GM21360 (cell line): ENCODE results near the gene NAV2.

Source experiments
- ATAC-seq: cut with Tn5 transposase; IDR thresholded peaks from one replicate; pipeline ENCODE4 v1.9.1; 2021; ENCODE audit warnings: mild to moderate bottlenecking, moderate library complexity; ENCODE audit not compliant: unreplicated experiment

Gene NAV2

GRCh38 chr11:20093775-20094174 is 381.1 kb downstream of the NAV2 start:
- ATAC-seq: no peak

GRCh38 chr11:20095189-20095588 is 382.6 kb downstream of the NAV2 start:
- ATAC-seq: no peak

- no peak for ATAC-seq
Measured at GRCh38 chr11:20097319-20098221, 384.9 kb downstream of the NAV2 start.

GRCh38 chr11:20099527-20099926 is 386.9 kb downstream of the NAV2 start:
- ATAC-seq: no peak

- no peak for ATAC-seq
Measured at GRCh38 chr11:20102397-20102796, 389.8 kb downstream of the NAV2 start.

GRCh38 chr11:20103281-20103680 is 390.6 kb downstream of the NAV2 start:
- ATAC-seq: no peak

- no peak for ATAC-seq
Measured at GRCh38 chr11:20105427-20105826, 392.8 kb downstream of the NAV2 start.

- no peak for ATAC-seq
Measured at GRCh38 chr11:20109731-20110445, 397.3 kb downstream of the NAV2 start.

DNA sequence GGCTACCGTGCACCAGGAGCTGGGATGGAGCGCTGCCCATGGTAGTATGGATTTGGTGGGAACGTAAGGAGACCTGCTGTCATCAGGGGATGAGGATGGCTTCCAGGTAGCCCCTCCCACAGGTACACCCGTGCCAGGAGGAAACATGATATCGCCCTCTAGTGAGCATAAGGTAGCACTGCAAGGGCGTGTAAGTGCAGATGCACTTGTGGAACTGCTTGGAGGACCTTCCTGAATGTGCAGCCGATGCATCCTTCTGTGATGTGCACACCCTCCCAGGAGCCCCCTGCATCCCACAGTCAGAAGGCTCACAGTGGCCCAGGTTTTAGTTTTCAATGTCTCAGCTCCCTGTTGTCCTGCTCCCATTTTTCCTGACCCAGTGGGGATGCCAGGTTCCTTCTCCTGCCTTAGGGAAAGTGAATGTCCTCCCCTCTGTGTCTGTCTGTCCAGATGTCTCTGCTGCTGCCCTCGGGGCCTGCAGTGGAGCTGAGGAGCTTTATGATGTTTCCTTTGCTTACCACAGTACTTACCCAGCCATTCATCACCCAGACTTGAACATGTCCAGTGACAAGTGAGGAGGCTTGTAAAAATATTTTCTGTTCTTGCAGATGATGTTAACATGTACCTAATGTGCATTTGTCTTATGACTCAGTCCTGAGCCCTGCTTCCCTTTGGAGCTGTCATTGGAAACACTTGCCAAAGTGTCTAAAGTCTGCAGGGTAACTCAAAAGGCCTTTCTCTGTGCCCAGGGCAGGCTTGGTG is 398.5 kb downstream of the NAV2 start:
- no peak for ATAC-seq

DNA sequence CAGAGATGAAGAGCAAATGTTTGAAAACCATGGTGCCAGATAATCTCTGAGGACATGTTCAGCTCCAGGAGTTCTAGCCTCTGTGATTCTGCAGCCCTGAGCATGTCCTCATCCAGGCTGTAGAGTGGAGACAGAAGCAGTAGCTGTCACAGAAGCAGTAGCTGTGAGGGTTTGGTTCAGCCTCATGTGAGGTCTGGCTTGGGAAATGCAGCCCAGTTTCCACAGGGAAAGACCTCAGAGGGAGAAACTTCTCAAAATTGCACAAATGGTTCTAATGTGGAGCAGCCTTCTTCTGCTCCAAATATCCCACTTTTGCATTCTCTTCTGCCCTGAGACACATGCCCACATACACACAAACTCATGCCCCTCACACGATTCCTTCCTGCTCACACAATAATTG is 399.2 kb downstream of the NAV2 start:
- no peak for ATAC-seq

- no peak for ATAC-seq
Measured at GRCh38 chr11:20112291-20113148, 399.9 kb downstream of the NAV2 start.

DNA sequence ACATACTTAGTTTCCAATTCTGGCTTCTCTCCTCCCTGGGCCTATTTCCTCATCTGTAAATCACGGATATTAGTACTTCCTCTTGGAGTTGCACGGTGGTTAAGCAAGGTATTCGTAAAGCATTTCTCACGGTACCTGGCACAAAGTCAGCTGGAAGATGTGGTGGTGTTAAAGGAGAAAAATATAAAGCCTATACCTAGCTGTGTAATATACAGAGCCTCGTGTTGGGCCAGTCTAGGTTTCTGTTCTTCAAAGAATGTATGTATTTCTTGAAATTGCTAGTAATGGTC is 400.5 kb downstream of the NAV2 start:
- no peak for ATAC-seq

DNA sequence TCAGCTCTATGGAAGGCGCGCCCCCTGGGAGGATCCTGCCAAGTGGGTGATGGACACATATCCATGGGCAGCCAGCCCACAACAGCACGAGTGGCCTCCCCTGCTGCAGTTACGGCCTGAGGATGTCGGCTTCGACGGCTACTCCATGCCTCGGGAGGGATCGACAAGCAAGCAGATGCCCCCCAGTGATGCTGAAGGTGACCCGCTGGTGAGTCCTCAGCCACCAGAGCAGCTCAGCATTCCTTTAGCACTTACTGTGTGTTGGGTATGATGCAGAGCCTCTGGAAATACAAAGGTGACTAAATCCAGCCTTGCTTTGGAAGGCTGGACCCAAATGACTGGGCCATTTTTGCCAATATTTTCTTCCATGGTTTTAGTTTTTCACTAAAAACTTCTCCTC is 402.0 kb downstream of the NAV2 start:
- no peak for ATAC-seq

GRCh38 chr11:20116825-20117224 is 404.2 kb downstream of the NAV2 start:
- ATAC-seq: no peak

GRCh38 chr11:20117291-20117690 is 404.7 kb downstream of the NAV2 start:
- no peak for ATAC-seq

DNA sequence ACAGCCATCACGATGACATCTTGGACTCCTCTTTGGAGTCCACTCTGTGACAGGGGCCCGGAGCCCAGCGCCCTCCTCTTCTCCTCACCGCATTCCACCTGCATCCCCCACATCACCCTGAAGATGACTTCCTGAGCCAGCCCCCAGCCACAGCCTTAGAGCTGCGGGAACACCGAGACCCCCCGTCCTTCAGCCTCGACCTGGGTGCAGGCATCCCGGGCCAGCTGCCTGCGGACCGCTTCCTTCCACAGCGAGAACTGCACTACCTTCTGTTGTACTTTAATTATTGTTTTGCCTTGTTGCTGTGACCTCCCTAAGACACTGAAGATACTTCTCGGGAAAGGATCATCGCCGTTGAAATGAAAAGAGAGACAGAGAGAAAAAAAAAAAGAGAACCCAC is 405.6 kb downstream of the NAV2 start:
- ATAC-seq: no peak

DNA sequence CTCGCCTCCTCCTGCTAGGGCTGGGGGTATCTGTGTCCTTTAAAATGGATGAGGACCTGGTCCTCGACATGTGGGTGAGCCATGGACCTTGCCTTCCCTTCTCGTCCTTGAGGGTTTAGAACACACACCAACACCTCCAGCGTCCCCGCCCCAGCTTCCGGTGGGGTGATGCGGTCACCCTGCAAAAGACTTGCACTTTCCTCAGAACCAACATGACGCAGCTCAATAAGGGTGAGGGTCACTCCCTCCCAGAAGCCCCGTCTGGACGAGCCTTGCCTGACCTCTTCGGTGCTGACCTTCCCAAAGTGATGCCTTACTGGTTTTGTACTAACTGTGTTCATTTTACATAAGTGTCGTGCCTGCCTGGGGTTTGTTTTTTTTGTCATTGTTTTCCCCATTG is 406.7 kb downstream of the NAV2 start:
- no peak for ATAC-seq

DNA sequence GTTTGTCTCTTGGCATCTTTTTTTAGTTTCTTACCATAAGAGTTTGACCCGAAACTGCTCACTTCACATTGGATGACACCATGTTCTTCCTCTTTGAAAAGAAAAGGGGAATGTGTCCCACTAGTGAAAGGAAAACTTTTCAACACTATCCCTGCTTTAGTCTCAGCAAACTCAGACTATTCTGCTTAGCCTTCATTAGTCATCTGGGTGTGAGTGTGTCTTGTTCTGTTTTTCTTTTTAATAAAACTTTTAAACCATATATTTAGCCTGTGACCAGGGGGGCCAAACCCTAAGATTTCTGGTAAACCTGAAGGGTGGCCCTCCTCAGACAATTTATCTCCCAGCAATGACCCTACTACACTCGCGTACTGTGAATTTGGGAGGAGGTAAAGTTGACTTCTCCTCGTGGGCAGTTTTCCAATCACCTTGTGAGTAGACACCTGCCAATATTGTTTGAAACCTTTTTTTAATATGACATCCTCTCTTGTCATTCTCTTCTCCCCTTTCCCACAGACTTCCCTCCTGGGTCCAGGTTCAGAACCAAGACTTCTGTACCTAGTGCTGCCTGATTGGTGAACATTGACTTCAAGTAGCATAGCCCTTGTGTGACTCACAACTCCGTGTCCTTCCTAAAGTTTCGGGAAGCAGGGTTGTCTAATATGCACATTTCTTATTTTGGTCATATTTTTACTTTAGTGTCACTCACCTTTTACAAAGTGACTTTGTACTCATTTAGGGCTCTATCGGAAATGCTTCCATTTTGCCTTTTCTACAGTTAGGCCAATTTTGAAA is 407.7 kb downstream of the NAV2 start:
- no peak for ATAC-seq

GRCh38 chr11:20122131-20122530 is 409.5 kb downstream of the NAV2 start:
- no peak for ATAC-seq

GRCh38 chr11:20125927-20126326 is 413.3 kb downstream of the NAV2 start:
- ATAC-seq: no peak
